ENCODE measurements around the gene CUL5.
"Not testable (repeated sequence)": the region's sequence is repeated elsewhere in the genome, so short reads cannot be mapped to it uniquely, and the experiment has no call there.

DNA sequence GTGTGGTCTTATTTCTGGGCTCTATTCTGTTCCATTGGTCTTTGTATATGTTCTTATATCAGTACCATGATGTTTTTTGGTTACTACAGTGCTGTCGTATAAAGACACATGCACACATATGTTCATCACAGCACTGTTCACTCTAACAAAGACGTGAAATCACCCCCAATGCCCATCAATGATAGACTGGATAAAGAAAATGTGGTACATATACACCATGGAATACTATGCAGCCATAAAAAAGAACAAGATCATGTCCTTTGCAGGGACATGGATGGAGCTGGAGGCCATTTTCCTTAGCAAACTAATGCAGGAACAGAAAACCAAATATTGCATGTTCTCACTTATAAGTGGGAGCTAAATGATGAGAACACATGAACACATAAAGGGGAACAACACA is 22.9 kb downstream of the CUL5 start:
- TF ChIP-seq EZH2 (IDR thresholded peaks at IDR 0.05; ENCODE audit: insufficient read depth, poor library complexity, severe bottlenecking); EZH2phosphoT487 (IDR thresholded peaks at IDR 0.05; ENCODE audit: insufficient read depth, low read depth): not testable (repeated sequence)

Data from GM23248 (cell line).